ENCODE measurements around the gene KLHL20.

DNA sequence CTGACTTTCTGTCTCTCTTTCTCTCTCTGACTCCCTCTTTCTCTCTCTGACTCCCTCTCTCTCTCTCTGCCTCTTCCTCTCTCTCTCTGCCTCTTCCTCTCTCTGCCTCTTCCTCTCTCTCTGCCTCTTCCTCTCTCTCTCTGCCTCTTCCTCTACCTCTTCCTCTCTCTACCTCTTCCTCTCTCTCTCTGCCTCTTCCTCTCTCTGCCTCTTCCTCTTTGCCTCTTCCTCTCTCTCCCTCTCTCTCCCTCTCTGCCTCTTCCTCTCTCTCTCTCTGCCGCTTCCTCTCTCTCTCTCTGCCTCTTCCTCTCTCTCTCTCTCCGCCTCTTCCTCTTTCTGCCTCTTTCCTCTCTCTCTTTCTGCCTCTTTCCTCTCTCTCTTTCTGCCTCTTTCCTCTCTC is 26.5 kb upstream of the KLHL20 start:
- TF ChIP-seq, protein P1, sequence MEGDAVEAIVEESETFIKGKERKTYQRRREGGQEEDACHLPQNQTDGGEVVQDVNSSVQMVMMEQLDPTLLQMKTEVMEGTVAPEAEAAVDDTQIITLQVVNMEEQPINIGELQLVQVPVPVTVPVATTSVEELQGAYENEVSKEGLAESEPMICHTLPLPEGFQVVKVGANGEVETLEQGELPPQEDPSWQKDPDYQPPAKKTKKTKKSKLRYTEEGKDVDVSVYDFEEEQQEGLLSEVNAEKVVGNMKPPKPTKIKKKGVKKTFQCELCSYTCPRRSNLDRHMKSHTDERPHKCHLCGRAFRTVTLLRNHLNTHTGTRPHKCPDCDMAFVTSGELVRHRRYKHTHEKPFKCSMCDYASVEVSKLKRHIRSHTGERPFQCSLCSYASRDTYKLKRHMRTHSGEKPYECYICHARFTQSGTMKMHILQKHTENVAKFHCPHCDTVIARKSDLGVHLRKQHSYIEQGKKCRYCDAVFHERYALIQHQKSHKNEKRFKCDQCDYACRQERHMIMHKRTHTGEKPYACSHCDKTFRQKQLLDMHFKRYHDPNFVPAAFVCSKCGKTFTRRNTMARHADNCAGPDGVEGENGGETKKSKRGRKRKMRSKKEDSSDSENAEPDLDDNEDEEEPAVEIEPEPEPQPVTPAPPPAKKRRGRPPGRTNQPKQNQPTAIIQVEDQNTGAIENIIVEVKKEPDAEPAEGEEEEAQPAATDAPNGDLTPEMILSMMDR (IDR thresholded peaks at IDR 0.05; ENCODE audit: insufficient read depth, low read depth, low read length) = no peak
- no peak for TF ChIP-seq EZH2 (IDR thresholded peaks at IDR 0.05; ENCODE audit: insufficient read depth, low read length)

Measured in astrocyte (in vitro differentiated cells and primary cell).